Measurements from ENCODE around the gene PMPCA. TPM values are rescaled to one million over a fixed set of nuclear protein-coding genes. Genes with fewer than 3 reads are reported as not detected.

PMPCA gene
- total and polyA plus RNA-seq, 2 of the 8 experiments (the other 6 are each of a cell fraction or from before 2014, with no cell fraction given): 60.0 to 88.2 TPM

DNA sequence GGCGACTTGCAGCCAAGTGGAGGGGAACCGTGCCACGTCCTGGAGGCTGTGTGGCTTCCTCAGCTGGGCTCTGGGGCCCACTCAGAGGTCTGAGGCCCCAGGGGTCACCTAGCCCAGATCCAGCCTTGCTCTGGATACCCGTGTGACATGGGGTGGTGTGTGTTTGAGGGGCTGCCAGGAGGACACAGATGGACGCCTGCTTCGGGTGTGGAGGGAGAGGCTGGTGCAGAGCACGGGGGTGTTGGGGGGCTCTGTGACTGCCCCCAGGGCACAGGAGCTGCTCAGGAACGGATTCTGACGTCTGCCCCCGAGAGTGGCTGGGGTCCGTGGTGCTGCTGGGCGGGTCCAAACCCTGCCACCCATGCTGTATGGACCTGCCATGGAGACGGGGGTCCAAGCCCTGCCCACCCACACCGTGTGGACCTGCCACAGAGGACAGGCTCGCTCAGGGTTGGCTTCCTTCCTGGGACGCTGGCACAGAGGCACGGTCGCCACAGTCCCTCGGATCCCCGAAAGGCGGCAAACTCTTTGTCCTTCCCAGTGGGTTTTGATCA, 18.7 kb downstream of the PMPCA start (continued):
- no peak for TF ChIP-seq RFX5 (IDR thresholded peaks at IDR 0.05; ENCODE audit: borderline replicate concordance, low read depth, low read length)
- no peak for TF ChIP-seq NANOG (IDR thresholded peaks at IDR 0.05; ENCODE audit: insufficient read depth, low read depth, low read length, poor library complexity, severe bottlenecking)
- TF ChIP-seq SUZ12 (IDR thresholded peaks at IDR 0.05; ENCODE audit: low read length): no peak
- TF ChIP-seq POLR2A (IDR thresholded peaks at IDR 0.05; ENCODE audit: control extremely low read depth in 1 of 2, low read depth in 2 of 2, low read length in 2 of 2): no peak

All from H1 (cell line).